GM12874 (cell line): Measurements from ENCODE around the gene SLC22A14.

Experiments used
- TF ChIP-seq, protein P1 (sequence below): IDR thresholded peaks from 2 replicates; pipeline ENCODE4 v1.5.1; 2011; ENCODE audit warnings: low read depth, mild to moderate bottlenecking, control low read depth, low read length, moderate library complexity; ENCODE audit not compliant: insufficient read depth

The SLC22A14 gene

DNA sequence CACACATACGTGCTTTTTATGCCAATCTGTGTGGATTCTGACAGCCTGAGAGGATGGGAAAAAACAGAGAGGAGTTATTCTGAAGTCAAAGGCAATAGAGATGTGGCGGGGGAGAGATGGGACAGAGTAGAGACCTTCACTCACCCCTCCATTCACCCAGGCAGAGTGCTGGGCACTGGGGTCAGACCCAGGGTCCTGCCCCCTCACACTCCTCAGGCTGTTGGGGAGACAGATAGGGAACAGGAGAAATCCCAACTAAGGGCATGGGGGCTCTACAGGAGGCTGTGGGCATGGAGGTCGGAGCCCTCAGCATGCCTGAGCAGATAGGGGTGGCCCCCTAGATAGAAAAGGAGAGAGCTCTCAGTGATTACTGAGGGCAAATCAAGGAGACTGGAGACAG is 30.3 kb downstream of the SLC22A14 start:
- TF ChIP-seq, protein P1, sequence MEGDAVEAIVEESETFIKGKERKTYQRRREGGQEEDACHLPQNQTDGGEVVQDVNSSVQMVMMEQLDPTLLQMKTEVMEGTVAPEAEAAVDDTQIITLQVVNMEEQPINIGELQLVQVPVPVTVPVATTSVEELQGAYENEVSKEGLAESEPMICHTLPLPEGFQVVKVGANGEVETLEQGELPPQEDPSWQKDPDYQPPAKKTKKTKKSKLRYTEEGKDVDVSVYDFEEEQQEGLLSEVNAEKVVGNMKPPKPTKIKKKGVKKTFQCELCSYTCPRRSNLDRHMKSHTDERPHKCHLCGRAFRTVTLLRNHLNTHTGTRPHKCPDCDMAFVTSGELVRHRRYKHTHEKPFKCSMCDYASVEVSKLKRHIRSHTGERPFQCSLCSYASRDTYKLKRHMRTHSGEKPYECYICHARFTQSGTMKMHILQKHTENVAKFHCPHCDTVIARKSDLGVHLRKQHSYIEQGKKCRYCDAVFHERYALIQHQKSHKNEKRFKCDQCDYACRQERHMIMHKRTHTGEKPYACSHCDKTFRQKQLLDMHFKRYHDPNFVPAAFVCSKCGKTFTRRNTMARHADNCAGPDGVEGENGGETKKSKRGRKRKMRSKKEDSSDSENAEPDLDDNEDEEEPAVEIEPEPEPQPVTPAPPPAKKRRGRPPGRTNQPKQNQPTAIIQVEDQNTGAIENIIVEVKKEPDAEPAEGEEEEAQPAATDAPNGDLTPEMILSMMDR = no peak

DNA sequence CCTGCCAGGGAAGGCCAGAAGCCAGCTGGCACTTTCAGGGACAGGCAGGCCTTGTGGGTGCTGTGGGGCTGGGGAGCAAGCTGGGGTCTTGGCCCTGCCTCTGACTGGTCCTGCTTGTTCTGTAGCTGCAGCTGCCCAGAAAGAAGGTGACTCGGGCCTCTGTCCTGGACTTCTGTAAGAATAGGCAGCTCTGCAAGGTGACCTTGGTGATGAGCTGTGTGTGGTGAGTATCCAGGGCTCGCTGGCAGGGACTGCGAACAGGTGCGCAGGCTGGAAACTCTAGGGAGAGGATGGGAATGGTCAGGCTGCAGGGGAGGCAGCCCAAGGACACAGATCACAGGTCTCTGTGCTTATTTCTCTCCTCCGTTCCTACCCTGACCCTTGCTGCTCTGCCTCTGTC is 31.2 kb downstream of the SLC22A14 start:
- TF ChIP-seq, protein P1 = no peak

DNA sequence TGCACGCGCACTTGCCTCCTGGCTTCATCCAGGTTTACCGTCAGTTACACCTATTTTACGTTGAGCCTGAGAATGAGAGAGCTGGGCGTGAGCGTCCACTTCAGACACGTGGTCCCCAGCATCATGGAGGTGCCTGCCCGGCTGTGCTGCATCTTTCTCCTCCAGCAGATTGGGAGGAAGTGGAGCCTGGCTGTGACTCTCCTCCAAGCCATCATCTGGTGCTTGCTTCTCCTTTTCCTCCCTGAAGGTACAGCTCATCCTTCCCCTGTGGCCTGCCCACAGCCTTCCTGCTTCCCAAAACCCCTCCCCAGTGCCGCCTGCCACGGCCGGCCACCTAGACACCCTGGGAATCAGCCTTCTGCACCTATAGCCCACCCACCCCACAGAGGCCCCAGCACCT is 31.6 kb downstream of the SLC22A14 start:
- TF ChIP-seq, protein P1 = no peak

DNA sequence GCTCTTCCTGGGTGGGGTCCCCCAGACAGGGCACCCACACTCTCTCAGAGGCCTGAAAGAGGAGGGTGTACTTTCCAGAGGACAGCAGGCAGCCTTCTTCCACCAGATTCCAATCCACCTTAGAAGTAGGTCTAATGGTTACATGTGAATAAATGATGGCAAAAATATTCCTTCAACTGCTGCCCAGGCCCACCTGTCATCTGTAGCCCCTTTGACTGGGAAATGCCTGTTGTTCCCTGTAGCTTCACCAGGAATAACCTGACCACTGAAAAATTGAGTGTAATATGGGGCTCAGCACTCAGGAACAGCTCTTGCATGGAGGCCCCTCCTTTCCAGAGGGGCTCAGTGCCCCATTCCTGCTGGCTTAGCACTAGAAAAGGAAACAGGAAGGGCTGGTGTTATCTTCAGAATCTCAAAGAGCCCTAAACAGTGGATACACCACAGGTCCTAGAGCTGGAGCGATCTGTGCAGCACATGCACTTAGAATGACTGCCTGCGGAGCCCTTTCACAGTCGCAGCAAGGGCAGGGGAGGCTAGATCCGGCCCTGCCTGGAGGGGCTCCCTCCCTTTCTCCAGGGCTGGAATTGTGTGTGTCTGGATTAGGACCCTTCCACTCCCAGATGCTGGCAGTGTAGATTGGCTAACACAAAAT is 32.1 kb downstream of the SLC22A14 start:
- TF ChIP-seq, protein P1 = no peak

DNA sequence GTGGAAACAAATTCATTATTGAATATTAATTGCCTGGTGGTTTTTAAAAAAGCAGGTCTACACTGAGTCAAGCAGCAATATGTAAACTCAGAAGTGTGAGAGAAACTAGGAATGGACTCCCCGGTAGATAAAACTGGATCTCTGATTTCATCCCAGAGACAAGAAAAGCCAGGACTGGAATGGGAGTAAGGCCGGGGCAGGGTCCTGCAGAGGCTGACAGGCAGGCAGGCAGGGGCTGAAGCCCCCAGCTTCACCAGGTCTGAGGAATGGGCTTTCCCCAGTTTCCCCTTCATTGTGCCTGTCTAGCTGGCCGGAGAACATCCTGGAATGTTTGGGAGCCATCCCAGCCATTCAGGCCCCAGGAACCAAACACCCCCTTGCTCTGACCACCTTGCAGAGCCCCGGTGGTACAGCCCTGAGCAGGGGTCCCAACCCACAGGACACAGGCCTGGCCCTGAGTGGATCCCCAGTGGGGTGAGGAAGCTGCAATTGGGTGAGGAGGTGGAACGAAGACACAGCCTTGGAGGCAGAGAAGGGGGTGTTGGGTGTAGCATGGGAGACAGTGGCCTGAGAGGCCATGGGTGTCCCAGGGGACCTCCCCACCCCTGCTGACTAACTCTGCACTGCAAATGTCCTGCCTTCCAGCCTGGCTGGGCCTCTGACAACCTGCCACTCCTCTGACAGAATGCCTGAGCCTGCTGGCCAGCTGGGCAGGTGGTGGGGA is 32.8 kb downstream of the SLC22A14 start:
- TF ChIP-seq, protein P1 = no peak

DNA sequence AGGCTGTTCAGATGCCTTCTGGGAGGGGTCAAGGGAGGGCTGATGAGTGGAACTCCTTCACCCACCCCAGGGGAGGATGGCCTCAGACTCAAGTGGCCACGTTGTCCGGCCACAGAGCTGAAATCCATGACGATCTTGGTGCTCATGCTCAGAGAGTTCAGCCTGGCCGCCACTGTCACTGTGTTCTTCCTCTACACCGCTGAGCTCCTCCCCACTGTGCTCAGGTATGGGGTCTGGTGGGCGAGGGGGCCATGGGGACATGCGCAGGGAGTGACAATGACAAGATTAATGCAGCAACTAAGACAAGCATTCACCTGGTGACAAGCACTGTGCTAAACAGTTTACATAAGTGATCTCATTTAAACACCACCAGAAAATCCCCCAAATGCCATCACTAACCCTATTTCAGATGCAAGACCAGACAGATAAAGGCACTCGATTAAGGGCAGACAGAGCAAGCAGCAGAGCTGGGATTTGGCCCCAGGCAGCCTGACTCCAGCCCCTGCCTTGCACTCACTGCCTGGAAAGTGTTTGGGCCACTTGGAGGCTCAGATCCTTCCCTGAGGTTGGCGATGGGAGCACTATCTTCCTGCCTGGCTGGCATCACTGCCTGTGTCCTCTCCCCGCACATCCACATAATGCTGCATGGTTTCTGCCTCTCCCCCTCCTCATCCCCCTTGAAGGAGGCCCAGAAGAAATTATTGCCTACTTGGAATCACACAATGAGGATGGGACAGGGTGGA is 33.6 kb downstream of the SLC22A14 start:
- TF ChIP-seq, protein P1 = no peak
